NCI-H748 treated with DMSO at 0.1 percent for 48 hours (cell line): ENCODE measurements around the gene MIPOL1.
A peak's percentile ranks its signal among the peaks of the same experiment; 100 is the strongest.
"Not testable (repeated sequence)": the region's sequence is repeated elsewhere in the genome, so short reads cannot be mapped to it uniquely, and the experiment has no call there.

Experiments used
- DNase-seq: peaks from one replicate; lab custom pipeline; 2025; lab: John Stamatoyannopoulos, UW

Gene MIPOL1

GRCh38 chr14:37197421-37198272 lies at the start of gene MIPOL1:
TSS of gene MIPOL1 (plus strand) at chr14:37197937. CDS start at chr14:37247889, 49,952 bp downstream.
- peak; percentile 81 for DNase-seq

- peak; percentile 84 for DNase-seq
Observed at GRCh38 chr14:37150414-37150813, 47.3 kb upstream of the MIPOL1 start.

GRCh38 chr14:37153005-37153404 lies 44.7 kb upstream of the MIPOL1 start:
- DNase-seq = no peak

GRCh38 chr14:37153483-37153882 lies 44.3 kb upstream of the MIPOL1 start:
- no peak for DNase-seq

- no peak for DNase-seq
Observed at GRCh38 chr14:37157987-37158386, 39.8 kb upstream of the MIPOL1 start.

- DNase-seq = not testable (repeated sequence)
Observed at GRCh38 chr14:37162307-37162706, 35.4 kb upstream of the MIPOL1 start.

GRCh38 chr14:37165794-37166193 lies 31.9 kb upstream of the MIPOL1 start:
- DNase-seq = no peak

GRCh38 chr14:37167151-37168047 lies 30.3 kb upstream of the MIPOL1 start:
- DNase-seq = no peak

- no peak for DNase-seq
Observed at GRCh38 chr14:37168721-37169120, 29.0 kb upstream of the MIPOL1 start.

GRCh38 chr14:37170237-37170636 lies 27.5 kb upstream of the MIPOL1 start:
- DNase-seq = no peak

GRCh38 chr14:37170993-37171392 lies 26.7 kb upstream of the MIPOL1 start:
- no peak for DNase-seq

- no peak for DNase-seq
Observed at GRCh38 chr14:37171678-37172023, 26.1 kb upstream of the MIPOL1 start.

GRCh38 chr14:37172024-37172869 lies 25.5 kb upstream of the MIPOL1 start, which contains the start of gene SLC25A21:
TSS of gene SLC25A21 (minus strand) at chr14:37172606.
- DNase-seq = peak; percentile 90

GRCh38 chr14:37172936-37173614 lies 24.7 kb upstream of the MIPOL1 start:
- no peak for DNase-seq

GRCh38 chr14:37179896-37180502 lies 17.7 kb upstream of the MIPOL1 start:
- DNase-seq = no peak

- DNase-seq = not testable (repeated sequence)
Observed at GRCh38 chr14:37180886-37181285, 16.9 kb upstream of the MIPOL1 start.

GRCh38 chr14:37181441-37181840 lies 16.3 kb upstream of the MIPOL1 start:
- DNase-seq = no peak

- DNase-seq = not testable (repeated sequence)
Observed at GRCh38 chr14:37184520-37184919, 13.2 kb upstream of the MIPOL1 start.

- DNase-seq = no peak
Observed at GRCh38 chr14:37185670-37186069, 12.1 kb upstream of the MIPOL1 start.

GRCh38 chr14:37186865-37187264 lies 10.9 kb upstream of the MIPOL1 start:
- DNase-seq = no peak

GRCh38 chr14:37187294-37187693 lies 10.4 kb upstream of the MIPOL1 start:
- no peak for DNase-seq
